HEK293 (cell line): Measurements from ENCODE around the gene CRYBA1.
A peak's percentile ranks its signal among the peaks of the same experiment; 100 is the strongest.

Experiments used
- CTCF ChIA-PET: fragments of 350-600 bp; formaldehyde crosslinking; extraction: SDS; loops from one replicate; lab custom pipeline; 2021; ENCODE audit warnings: antibody characterized with exemption; lab: Yijun Ruan, JAX
- POLR2A ChIA-PET: fragments of 300-600 bp; formaldehyde crosslinking; extraction: SDS; loops from one replicate; lab custom pipeline; 2020; ENCODE audit warnings: antibody characterized with exemption, inconsistent platforms; lab: Yijun Ruan, JAX
- H3K27ac ChIP-seq: fragments of 200-500 bp; sonication (Bioruptor generic); 2 replicates; pipeline ENCODE4 v1.5.1; 2014; ENCODE audit warnings: low read depth, low read length, control low read depth, inconsistent platforms; ENCODE audit errors: extremely low read depth
- H3K36me3 ChIP-seq, 2 experiments: fragments of 200-500 bp in 1 of 2; sonication (Bioruptor generic) in 1 of 2; 1 replicate in 1 of 2; 2 replicates in 1 of 2; pipeline ENCODE4 v1.5.1; 2014 to 2017; ENCODE audit warnings: inconsistent platforms in 2 of 2, low read length in 2 of 2; ENCODE audit not compliant: control insufficient read depth in 2 of 2, insufficient read depth in 1 of 2
- H3K4me1 ChIP-seq: fragments of 200-500 bp; sonication (Bioruptor generic); 2 replicates; pipeline ENCODE4 v1.5.1; 2014; ENCODE audit warnings: mild to moderate bottlenecking, low read length, inconsistent platforms; ENCODE audit not compliant: control insufficient read depth, insufficient read depth
- H3K4me3 ChIP-seq: 2 replicates; pipeline ENCODE4 v1.5.1; 2011; ENCODE audit warnings: low read depth, mild to moderate bottlenecking, control low read depth, low read length, moderate library complexity
- H3K9me3 ChIP-seq: fragments of 200-500 bp; sonication (Bioruptor generic); 2 replicates; pipeline ENCODE4 v1.5.1; 2014; ENCODE audit warnings: low read depth, low read length, inconsistent platforms; ENCODE audit not compliant: control insufficient read depth, insufficient read depth
- GFI1B ChIP-seq: fragments of 450-650 bp; formaldehyde crosslinking; IDR thresholded peaks from 2 replicates; pipeline ENCODE4 v1.5.1; 2016; ENCODE audit warnings: missing biosample characterization, missing genetic modification characterization
- GLIS1 ChIP-seq: fragments of 450-650 bp; formaldehyde crosslinking; IDR thresholded peaks from 2 replicates; pipeline ENCODE4 v1.5.1; 2016; ENCODE audit warnings: missing biosample characterization, missing genetic modification characterization
- IKZF3 ChIP-seq: fragments of 450-650 bp; IDR thresholded peaks from 2 replicates; pipeline ENCODE4 v1.5.0; 2018; ENCODE audit warnings: missing biosample characterization, mild to moderate bottlenecking, missing genetic modification characterization, moderate library complexity
- OVOL3 ChIP-seq: fragments of 450-650 bp; formaldehyde crosslinking; IDR thresholded peaks from 2 replicates; pipeline ENCODE4 v1.5.1; 2016; ENCODE audit warnings: missing biosample characterization, missing genetic modification characterization
- SCRT1 ChIP-seq: fragments of 450-650 bp; formaldehyde crosslinking; IDR thresholded peaks from 2 replicates; pipeline ENCODE4 v1.5.1; 2016; ENCODE audit warnings: missing biosample characterization, missing genetic modification characterization, borderline replicate concordance
- SCRT2 ChIP-seq: fragments of 450-650 bp; formaldehyde crosslinking; IDR thresholded peaks from 2 replicates; pipeline ENCODE4 v1.5.1; 2016; ENCODE audit warnings: missing biosample characterization, missing genetic modification characterization
- SETDB1 ChIP-seq: IDR thresholded peaks from one replicate; pipeline ENCODE4 v1.6.1; 2017; ENCODE audit warnings: mild to moderate bottlenecking, low read length, moderate library complexity, mixed read lengths; ENCODE audit not compliant: insufficient read length
- TRIM28 ChIP-seq: IDR thresholded peaks from 2 replicates; pipeline ENCODE4 v1.6.1; 2011; ENCODE audit warnings: low read length, control low read depth, borderline replicate concordance
- ZBTB48 ChIP-seq: fragments of 450-650 bp; formaldehyde crosslinking; IDR thresholded peaks from 2 replicates; pipeline ENCODE4 v1.5.1; 2016; ENCODE audit warnings: missing biosample characterization, missing genetic modification characterization
- ZIC2 ChIP-seq: fragments of 450-650 bp; formaldehyde crosslinking; IDR thresholded peaks from 2 replicates; pipeline ENCODE4 v1.5.1; 2016; ENCODE audit warnings: missing biosample characterization, missing genetic modification characterization
- ZNF133 ChIP-seq: fragments of 450-650 bp; formaldehyde crosslinking; IDR thresholded peaks from 2 replicates; pipeline ENCODE4 v1.5.1; 2016; ENCODE audit warnings: missing biosample characterization, missing genetic modification characterization
- ZNF214 ChIP-seq: fragments of 450-650 bp; formaldehyde crosslinking; IDR thresholded peaks from 2 replicates; pipeline ENCODE4 v1.5.1; 2017; ENCODE audit warnings: missing biosample characterization, mild to moderate bottlenecking, missing genetic modification characterization, borderline replicate concordance
- ZNF248 ChIP-seq: fragments of 450-650 bp; formaldehyde crosslinking; IDR thresholded peaks from 2 replicates; pipeline ENCODE4 v1.5.1; 2017; ENCODE audit warnings: missing biosample characterization, missing genetic modification characterization
- ZNF335 ChIP-seq: fragments of 450-650 bp; formaldehyde crosslinking; conservative IDR thresholded peaks from 2 replicates; pipeline ENCODE4 v1.5.1; 2016; ENCODE audit warnings: missing biosample characterization, missing genetic modification characterization
- ZNF350 ChIP-seq: fragments of 450-650 bp; formaldehyde crosslinking; IDR thresholded peaks from 2 replicates; pipeline ENCODE4 v1.5.0; 2017; ENCODE audit warnings: missing biosample characterization, mild to moderate bottlenecking, missing genetic modification characterization
- ZNF391 ChIP-seq: fragments of 450-650 bp; formaldehyde crosslinking; IDR thresholded peaks from 2 replicates; pipeline ENCODE4 v1.5.1; 2016; ENCODE audit warnings: low read depth, missing biosample characterization, missing genetic modification characterization, borderline replicate concordance
- ZNF394 ChIP-seq: fragments of 450-650 bp; formaldehyde crosslinking; IDR thresholded peaks from 2 replicates; pipeline ENCODE4 v1.5.1; 2016; ENCODE audit warnings: missing biosample characterization, missing genetic modification characterization, mild to moderate bottlenecking, moderate library complexity, borderline replicate concordance
- ZNF549 ChIP-seq: fragments of 450-650 bp; IDR thresholded peaks from 2 replicates; pipeline ENCODE4 v1.5.1; 2018; ENCODE audit warnings: missing biosample characterization, missing genetic modification characterization, mild to moderate bottlenecking, inconsistent platforms, moderate library complexity
- ZNF571 ChIP-seq: fragments of 450-650 bp; formaldehyde crosslinking; IDR thresholded peaks from 2 replicates; pipeline ENCODE4 v1.5.0; 2017; ENCODE audit warnings: missing biosample characterization, missing genetic modification characterization
- ZNF677 ChIP-seq: fragments of 450-650 bp; IDR thresholded peaks from 2 replicates; pipeline ENCODE4 v1.5.0; 2018; ENCODE audit warnings: missing biosample characterization, mild to moderate bottlenecking, missing genetic modification characterization, moderate library complexity
- ZNF768 ChIP-seq: fragments of 450-650 bp; formaldehyde crosslinking; IDR thresholded peaks from 2 replicates; pipeline ENCODE4 v1.5.1; 2018; ENCODE audit warnings: missing biosample characterization, mild to moderate bottlenecking, missing genetic modification characterization
- ZNF830 ChIP-seq: fragments of 450-650 bp; IDR thresholded peaks from 2 replicates; pipeline ENCODE4 v1.5.0; 2018; ENCODE audit warnings: missing biosample characterization, missing genetic modification characterization, low read depth, mild to moderate bottlenecking, moderate library complexity
- ZSCAN16 ChIP-seq: fragments of 450-650 bp; formaldehyde crosslinking; IDR thresholded peaks from 2 replicates; pipeline ENCODE4 v1.5.1; 2016; ENCODE audit warnings: missing biosample characterization, missing genetic modification characterization
- TF ChIP-seq, protein P1 (sequence below): fragments of 450-650 bp; formaldehyde crosslinking; IDR thresholded peaks from 2 replicates; pipeline ENCODE4 v1.5.1; 2016; ENCODE audit warnings: missing biosample characterization, missing genetic modification characterization
- TF ChIP-seq, protein P2 (sequence below): fragments of 450-650 bp; formaldehyde crosslinking; IDR thresholded peaks from 2 replicates; pipeline ENCODE4 v1.5.1; 2016; ENCODE audit warnings: missing biosample characterization, missing genetic modification characterization
- TF ChIP-seq, protein P3 (sequence below): fragments of 450-650 bp; formaldehyde crosslinking; IDR thresholded peaks from 2 replicates; pipeline ENCODE4 v1.5.1; 2016; ENCODE audit warnings: missing biosample characterization, missing genetic modification characterization

CRYBA1 gene

DNA sequence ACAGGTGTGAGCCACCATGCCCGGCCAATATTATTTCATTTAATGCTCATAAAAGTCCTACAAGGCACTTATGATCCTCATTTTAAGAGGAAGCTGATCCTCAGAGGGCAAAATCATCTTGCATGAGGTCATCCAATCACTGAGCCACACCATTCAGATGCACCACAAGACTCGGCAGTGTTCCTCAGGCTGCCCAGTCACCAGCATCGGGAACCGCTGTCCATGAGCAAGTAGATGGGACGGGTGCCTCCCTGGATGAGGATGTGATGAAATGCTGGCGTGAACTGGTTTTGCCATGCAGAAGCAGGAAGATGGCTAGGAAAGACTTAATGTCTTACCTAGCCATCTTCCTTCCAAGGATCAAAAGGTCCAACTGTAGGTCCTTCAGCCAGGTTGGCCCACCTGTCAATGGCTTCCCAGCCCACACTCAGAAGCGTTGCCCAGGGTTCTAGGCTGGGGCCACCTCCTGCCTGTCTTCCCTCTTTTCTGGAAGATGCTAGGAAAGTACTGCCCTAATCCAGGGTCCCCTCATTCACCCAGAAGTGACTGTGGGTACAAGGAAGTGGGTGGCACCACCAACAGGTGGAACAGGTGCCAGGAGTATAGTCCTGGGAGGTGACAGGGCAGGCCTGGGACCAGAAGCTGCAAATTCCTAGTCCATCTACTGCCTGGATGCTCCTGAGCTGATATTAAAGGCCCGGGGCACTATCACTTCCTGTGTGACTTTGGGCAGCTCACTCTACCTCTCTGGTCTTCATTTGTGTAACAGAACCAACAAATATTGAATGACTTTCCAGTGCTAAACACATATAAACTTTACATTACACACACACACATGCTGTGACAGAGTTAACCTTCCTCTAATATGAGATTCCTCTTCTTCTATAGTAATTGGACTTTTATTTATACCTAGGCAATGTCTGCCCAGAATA is 32.2 kb upstream of the CRYBA1 start (continued):
- no peak for TF ChIP-seq ZNF248 (tag by site-specific recombination)
- TF ChIP-seq ZNF394 (tag by site-specific recombination) = no peak
- TF ChIP-seq SCRT1 (tag by site-specific recombination) = peak; percentile 41; the same call in 1 of the 2 replicates
- TF ChIP-seq ZNF549 (tag by site-specific recombination) = no peak
- TF ChIP-seq SETDB1 = no peak
- TF ChIP-seq ZNF571 (tag by site-specific recombination) = no peak
- TF ChIP-seq IKZF3 (tag by site-specific recombination) = no peak
- TF ChIP-seq SCRT2 (tag by site-specific recombination) = peak; percentile 85
- peak; percentile 59; the same call in 1 of the 2 replicates for TF ChIP-seq ZNF768

DNA sequence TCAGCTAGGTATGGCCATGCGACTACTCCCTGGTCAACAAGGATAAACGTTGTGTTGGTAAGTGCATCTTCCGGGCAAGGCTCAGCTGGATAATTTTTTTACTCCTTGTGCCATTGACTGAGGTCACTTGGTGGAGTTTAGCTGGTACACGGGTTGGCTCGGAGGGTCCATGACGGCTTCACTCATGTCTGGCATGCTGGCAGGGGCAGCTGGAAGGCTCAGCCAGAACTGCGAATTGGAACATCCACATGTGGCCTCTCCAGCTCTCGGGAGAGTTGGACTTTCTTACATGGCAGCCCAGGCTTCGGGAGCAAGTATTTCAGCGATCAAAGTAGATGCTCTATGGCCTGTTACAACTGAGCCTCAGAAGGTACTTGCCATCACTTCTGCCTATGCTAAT is 31.5 kb upstream of the CRYBA1 start:
- Histone ChIP-seq H3K4me3 (no peak overlapping the region), H3K4me1 (no peaks in the 10 kb centered on the region), H3K9me3 (no peaks in the 10 kb centered on the region), H3K27ac (no peak overlapping the region), H3K36me3 (no peaks in the 10 kb centered on the region)
- CTCF ChIA-PET = interaction anchor here (0.5 to 12.0 kb wide), 8 partner anchors 10 to 250 kb away, joined by 3 to 235 read pairs (median 5); no protein-coding TSS in a partner anchor
- POLR2A ChIA-PET = no interaction called here
- TF ChIP-seq ZNF335 (tag by site-specific recombination) (no peak), ZNF391 (tag by site-specific recombination) (no peak), GFI1B (tag by site-specific recombination) (no peak), ZNF214 (tag by site-specific recombination) (no peak), ZNF350 (no peak), ZSCAN16 (no peak), ZNF677 (tag by site-specific recombination) (no peak), ZNF768 (no peak), ZNF571 (tag by site-specific recombination) (no peak), GLIS1 (tag by site-specific recombination) (no peak), ZNF133 (tag by site-specific recombination) (no peak), OVOL3 (tag by site-specific recombination) (no peak), ZNF830 (tag by site-specific recombination) (no peak), ZBTB48 (tag by site-specific recombination) (no peak), TRIM28 (no peak), ZIC2 (no peak)
- TF ChIP-seq, protein P1, sequence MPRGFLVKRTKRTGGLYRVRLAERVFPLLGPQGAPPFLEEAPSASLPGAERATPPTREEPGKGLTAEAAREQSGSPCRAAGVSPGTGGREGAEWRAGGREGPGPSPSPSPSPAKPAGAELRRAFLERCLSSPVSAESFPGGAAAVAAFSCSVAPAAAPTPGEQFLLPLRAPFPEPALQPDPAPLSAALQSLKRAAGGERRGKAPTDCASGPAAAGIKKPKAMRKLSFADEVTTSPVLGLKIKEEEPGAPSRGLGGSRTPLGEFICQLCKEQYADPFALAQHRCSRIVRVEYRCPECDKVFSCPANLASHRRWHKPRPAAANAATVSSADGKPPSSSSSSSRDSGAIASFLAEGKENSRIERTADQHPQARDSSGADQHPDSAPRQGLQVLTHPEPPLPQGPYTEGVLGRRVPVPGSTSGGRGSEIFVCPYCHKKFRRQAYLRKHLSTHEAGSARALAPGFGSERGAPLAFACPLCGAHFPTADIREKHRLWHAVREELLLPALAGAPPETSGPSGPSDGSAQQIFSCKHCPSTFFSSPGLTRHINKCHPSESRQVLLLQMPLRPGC (tag by site-specific recombination) = no peak
- TF ChIP-seq, protein P2, sequence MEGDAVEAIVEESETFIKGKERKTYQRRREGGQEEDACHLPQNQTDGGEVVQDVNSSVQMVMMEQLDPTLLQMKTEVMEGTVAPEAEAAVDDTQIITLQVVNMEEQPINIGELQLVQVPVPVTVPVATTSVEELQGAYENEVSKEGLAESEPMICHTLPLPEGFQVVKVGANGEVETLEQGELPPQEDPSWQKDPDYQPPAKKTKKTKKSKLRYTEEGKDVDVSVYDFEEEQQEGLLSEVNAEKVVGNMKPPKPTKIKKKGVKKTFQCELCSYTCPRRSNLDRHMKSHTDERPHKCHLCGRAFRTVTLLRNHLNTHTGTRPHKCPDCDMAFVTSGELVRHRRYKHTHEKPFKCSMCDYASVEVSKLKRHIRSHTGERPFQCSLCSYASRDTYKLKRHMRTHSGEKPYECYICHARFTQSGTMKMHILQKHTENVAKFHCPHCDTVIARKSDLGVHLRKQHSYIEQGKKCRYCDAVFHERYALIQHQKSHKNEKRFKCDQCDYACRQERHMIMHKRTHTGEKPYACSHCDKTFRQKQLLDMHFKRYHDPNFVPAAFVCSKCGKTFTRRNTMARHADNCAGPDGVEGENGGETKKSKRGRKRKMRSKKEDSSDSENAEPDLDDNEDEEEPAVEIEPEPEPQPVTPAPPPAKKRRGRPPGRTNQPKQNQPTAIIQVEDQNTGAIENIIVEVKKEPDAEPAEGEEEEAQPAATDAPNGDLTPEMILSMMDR (tag by site-specific recombination) = no peak
- TF ChIP-seq, protein P3, sequence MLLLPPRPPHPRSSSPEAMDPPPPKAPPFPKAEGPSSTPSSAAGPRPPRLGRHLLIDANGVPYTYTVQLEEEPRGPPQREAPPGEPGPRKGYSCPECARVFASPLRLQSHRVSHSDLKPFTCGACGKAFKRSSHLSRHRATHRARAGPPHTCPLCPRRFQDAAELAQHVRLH (tag by site-specific recombination) = no peak
